Neural crest cell (in vitro differentiated cells): ENCODE data around the gene TXN2. TPM values are rescaled to one million over a fixed set of nuclear protein-coding genes. Genes with fewer than 3 reads are reported as not detected.

Experiments
- DNase-seq: peaks from one replicate; pipeline ENCODE4 v3.0.0; 2021; ENCODE audit warnings: low read depth, mixed read lengths, low spot score
- H3K27ac Mint-ChIP-seq: one replicate; pipeline ENCODE4 v1.8.0; 2021; ENCODE audit warnings: mild to moderate bottlenecking, mixed read lengths; ENCODE audit not compliant: unreplicated experiment
- H3K27me3 Mint-ChIP-seq: 2 replicates; pipeline ENCODE4 v1.8.0; 2021; ENCODE audit warnings: low read depth, mild to moderate bottlenecking, mixed read lengths
- H3K36me3 Mint-ChIP-seq: 2 replicates; pipeline ENCODE4 v1.8.0; 2021; ENCODE audit warnings: low read depth, mild to moderate bottlenecking, mixed read lengths
- H3K4me1 Mint-ChIP-seq: 2 replicates; pipeline ENCODE4 v1.8.0; 2021; ENCODE audit warnings: mixed read lengths
- H3K4me3 Mint-ChIP-seq: one replicate; pipeline ENCODE4 v1.8.0; 2021; ENCODE audit warnings: mild to moderate bottlenecking, mixed read lengths
- H3K9me3 Mint-ChIP-seq: 2 replicates; pipeline ENCODE4 v1.8.0; 2021; ENCODE audit warnings: mixed read lengths
- CTCF ChIP-seq: fragments of 200-600 bp; sonication (generic); conservative IDR thresholded peaks from 2 replicates; pipeline ENCODE4 v1.5.0; 2021; ENCODE audit warnings: antibody characterized with exemption, mild to moderate bottlenecking
- total RNA-seq: library from RNA; stranded (reverse); gene quantifications from 2 replicates; pipeline ENCODE4 v1.2.1, GENCODE V29; 2021

The TXN2 gene
- total RNA-seq, 1 donor from 2014 or later, result 77.9 TPM

GRCh38 chr22:36475341-36475740, 6.1 kb downstream of the TXN2 start:
- H3K36me3 Mint-ChIP-seq, result peaks cover 13% of the 10 kb centered on the region
- H3K27ac Mint-ChIP-seq, result no peak overlapping the region
- DNase-seq, result no peak
- no peaks in the 10 kb centered on the region for H3K9me3 Mint-ChIP-seq
- H3K4me1 Mint-ChIP-seq, result peaks cover 3% of the 10 kb centered on the region
- no peak for TF ChIP-seq CTCF
- no peak overlapping the region for H3K4me3 Mint-ChIP-seq
- no peaks in the 10 kb centered on the region for H3K27me3 Mint-ChIP-seq

- H3K36me3 Mint-ChIP-seq, result peaks cover 13% of the 10 kb centered on the region
- no peak for DNase-seq
- H3K9me3 Mint-ChIP-seq, result no peaks in the 10 kb centered on the region
- peaks cover 4% of the 10 kb centered on the region for H3K4me1 Mint-ChIP-seq
- H3K4me3 Mint-ChIP-seq, result no peak overlapping the region
- no peak overlapping the region for H3K27ac Mint-ChIP-seq
- TF ChIP-seq CTCF, result no peak
- no peaks in the 10 kb centered on the region for H3K27me3 Mint-ChIP-seq
Observed at GRCh38 chr22:36472689-36473088, 8.8 kb downstream of the TXN2 start.

- Mint-ChIP-seq H3K4me1 (peaks cover 4% of the 10 kb centered on the region), H3K27me3 (no peaks in the 10 kb centered on the region), H3K36me3 (peaks cover 9% of the 10 kb centered on the region), H3K9me3 (no peaks in the 10 kb centered on the region), H3K4me3 (no peak overlapping the region), H3K27ac (no peak overlapping the region)
- no peak for TF ChIP-seq CTCF
- DNase-seq, result no peak
Observed at GRCh38 chr22:36471341-36471821, 10.1 kb downstream of the TXN2 start.

- H3K4me1 Mint-ChIP-seq, result peaks cover 4% of the 10 kb centered on the region
- H3K4me3 Mint-ChIP-seq, result no peak overlapping the region
- no peaks in the 10 kb centered on the region for H3K9me3 Mint-ChIP-seq
- H3K36me3 Mint-ChIP-seq, result peaks cover 6% of the 10 kb centered on the region
- no peak for DNase-seq
- no peak for TF ChIP-seq CTCF
- no peaks in the 10 kb centered on the region for H3K27me3 Mint-ChIP-seq
- H3K27ac Mint-ChIP-seq, result no peak overlapping the region
Observed at GRCh38 chr22:36470994-36471331, 10.5 kb downstream of the TXN2 start.

GRCh38 chr22:36470162-36470993, 11.1 kb downstream of the TXN2 start:
- H3K27me3 Mint-ChIP-seq, result no peaks in the 10 kb centered on the region
- no peaks in the 10 kb centered on the region for H3K9me3 Mint-ChIP-seq
- H3K36me3 Mint-ChIP-seq, result peaks cover 1% of the 10 kb centered on the region
- H3K4me3 Mint-ChIP-seq, result no peak overlapping the region
- TF ChIP-seq CTCF, result peak; percentile 96
- peaks cover 4% of the 10 kb centered on the region for H3K4me1 Mint-ChIP-seq
- H3K27ac Mint-ChIP-seq, result no peak overlapping the region
- peak; percentile 74 for DNase-seq
